Measurements from ENCODE around the gene IDH2. TPM values are rescaled to one million over a fixed set of nuclear protein-coding genes. Genes with fewer than 3 reads are reported as not detected.

IDH2 gene
- 86.3 and 130 TPM in 2 replicates for total RNA-seq

GRCh38 chr15:90101969-90102890 lies at the start of gene IDH2:
IDH2 (minus strand) TSS chr15:90102468; CDS start chr15:90102390, 78 bp downstream.

Small RNA genes lying within 50 kb of the gene (small RNA-seq; reads per million reads assigned to genes)
- gene RF00066, result not detected

Other genes starting within 250 kb of the IDH2 start
- 41.8 and 43.8 TPM in 2 replicates for gene AP3S2, start 208.5 kb downstream of the IDH2 start, total RNA-seq
- 10.3 and 11.4 TPM in 2 replicates for gene ARPIN, start 189.5 kb downstream of the IDH2 start, total RNA-seq
- gene ZNF710, start 101.1 kb downstream of the IDH2 start, total RNA-seq, result 14.9 and 25.2 TPM in 2 replicates
- gene SEMA4B, start 98.9 kb upstream of the IDH2 start, total RNA-seq, result 7.5 and 8.8 TPM in 2 replicates
- gene CIB1, start 131.5 kb upstream of the IDH2 start, total RNA-seq, result 28.2 and 31.4 TPM in 2 replicates
- 10.1 and 11.8 TPM in 2 replicates for gene GDPGP1, start 131.7 kb upstream of the IDH2 start, total RNA-seq
- 0.38 TPM in 1 of 2 replicates, not detected in the other for gene TTLL13, start 147.1 kb upstream of the IDH2 start, total RNA-seq
- 49.5 and 54.5 TPM in 2 replicates for gene NGRN, start 163.2 kb upstream of the IDH2 start, total RNA-seq
- gene ZNF774, start 249.8 kb upstream of the IDH2 start, total RNA-seq, result 0.98 and 1.4 TPM in 2 replicates

All from vein endothelial cell (primary cell).